ENCODE data around the gene CHD2.
"Not testable (repeated sequence)": the region's sequence is repeated elsewhere in the genome, so short reads cannot be mapped to it uniquely, and the experiment has no call there.

CHD2 gene

GRCh38 chr15:92906020-92906419 lies 5.9 kb downstream of the CHD2 start:
- DNase-seq (ENCODE audit: low read depth in 2 of 2) = no peak

DNA sequence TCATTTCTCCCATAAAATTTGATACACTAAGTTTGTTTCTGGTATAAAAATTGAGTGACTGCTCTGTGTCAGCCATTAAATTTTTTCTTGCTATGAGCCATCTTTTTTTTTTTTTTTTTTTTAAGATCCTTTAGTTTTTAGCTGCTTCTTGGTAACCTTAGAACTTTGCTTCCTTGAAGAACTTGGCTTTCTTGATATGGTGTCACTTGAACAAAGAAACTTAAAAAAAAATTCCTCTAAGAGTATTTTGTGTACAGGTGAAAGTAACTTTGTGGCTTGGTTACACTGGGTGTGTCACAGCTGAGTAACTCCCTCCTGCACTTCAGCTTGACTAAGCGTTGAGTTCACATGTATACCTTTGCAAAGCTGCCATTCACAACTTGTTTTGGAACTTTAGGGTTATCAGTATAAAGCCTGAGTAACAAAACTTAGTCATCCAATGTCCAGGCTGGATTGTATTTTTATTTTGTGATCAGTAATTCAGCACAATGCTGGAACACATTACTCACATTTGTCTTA lies 6.5 kb downstream of the CHD2 start:
- DNase-seq (ENCODE audit: low read depth in 2 of 2) = peak; percentile 34 to 49

DNA sequence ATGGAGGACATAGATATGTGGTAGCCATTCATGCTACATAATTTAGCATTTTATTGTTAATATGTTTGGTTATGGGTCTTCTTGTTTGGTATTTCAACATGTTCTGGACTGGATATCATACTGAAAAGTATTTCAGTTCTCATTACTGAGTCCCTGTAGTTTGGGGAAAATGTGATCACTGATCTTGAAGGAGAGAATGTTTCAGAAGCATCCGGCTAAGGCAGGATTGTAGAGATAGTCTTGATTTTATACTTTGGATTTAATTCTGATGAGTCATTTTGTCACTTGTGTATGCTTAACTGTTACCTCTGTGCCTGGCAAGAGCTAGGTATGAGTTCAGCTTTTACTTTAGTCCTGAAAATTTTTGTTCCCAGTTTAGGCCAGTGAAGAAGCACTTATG lies 7.1 kb downstream of the CHD2 start:
- no peak for DNase-seq (ENCODE audit: low read depth in 2 of 2)

- no peak for DNase-seq (ENCODE audit: low read depth in 2 of 2)
These were observed 8.0 kb downstream of the CHD2 start for GRCh38 chr15:92907896-92908712.

GRCh38 chr15:92908713-92909057 lies 8.6 kb downstream of the CHD2 start:
- DNase-seq (ENCODE audit: low read depth in 2 of 2) = no peak

GRCh38 chr15:92909136-92909781 lies 9.1 kb downstream of the CHD2 start:
- DNase-seq (ENCODE audit: low read depth in 2 of 2) = no peak

DNA sequence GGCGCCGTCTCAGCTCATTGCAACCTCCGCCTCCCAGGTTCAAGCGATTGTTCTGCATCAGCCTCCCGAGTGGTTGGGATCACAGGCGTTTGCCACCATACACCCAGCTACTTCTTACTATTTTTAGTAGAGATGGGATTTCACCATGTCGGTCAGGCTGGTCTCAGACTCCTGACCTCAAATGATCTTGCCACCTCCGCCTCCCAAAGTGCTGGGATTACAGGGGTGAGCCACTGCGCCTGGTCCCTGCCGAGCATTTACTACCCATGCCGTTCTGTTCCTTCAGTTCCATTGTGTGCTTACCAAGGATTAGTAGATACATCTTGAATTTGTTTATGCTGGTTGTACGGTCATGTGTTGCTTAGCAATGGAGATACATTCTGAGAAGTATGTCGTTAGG lies 10.3 kb downstream of the CHD2 start:
- DNase-seq (ENCODE audit: low read depth in 2 of 2) = no peak

DNA sequence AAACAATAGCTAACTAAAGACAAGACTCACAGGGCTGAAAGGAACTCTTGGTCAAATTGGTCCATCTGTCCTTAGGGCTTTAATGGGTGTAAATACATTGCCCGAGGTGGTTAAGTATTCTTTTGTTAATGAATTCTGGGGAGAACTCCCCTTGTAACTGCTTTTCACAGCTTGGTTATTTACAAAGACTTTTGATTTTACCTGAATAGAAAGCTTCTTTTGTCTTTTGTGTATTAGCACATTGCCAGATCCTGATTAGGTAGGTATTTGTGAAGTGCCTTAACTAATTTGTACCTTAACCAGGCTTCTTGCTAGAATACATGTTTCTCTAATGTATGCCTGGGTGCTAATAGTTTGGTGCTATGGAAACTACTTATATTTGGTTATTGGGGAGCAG lies 14.0 kb downstream of the CHD2 start:
- no peak for DNase-seq (ENCODE audit: low read depth in 2 of 2)

- no peak for DNase-seq (ENCODE audit: low read depth in 2 of 2)
These were observed 14.7 kb downstream of the CHD2 start for GRCh38 chr15:92914768-92915221.

DNA sequence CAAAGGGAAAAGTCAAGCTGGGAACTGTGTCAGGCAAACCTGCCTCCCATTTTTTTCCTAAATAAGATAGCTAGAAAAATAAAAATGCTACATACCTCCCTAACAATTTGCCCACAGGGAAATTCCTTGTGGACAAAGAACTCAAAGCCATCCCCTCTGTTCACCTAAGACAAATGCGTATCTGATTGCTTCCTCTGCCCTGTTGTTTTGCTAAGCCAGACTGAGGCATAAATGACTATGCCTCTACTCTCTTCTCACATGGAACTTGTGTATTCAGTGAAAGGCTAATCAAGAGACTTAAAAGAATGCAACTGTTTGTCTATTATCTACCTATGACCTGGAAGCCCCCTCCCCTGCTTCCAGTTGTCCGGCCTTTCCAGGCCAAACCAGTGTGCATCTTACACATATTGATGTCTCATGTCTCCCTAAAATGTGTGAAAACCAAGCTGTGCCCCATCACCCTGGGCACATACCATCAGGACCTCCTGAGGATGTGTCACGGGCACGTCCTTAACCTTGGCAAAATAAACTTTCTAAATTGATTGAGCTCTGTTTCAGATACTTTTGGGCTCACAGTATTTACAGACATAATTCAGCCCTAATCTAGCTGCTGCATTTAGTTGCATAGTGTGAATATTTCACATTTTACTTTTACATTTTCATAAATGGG lies 15.8 kb downstream of the CHD2 start:
- no peak for DNase-seq (ENCODE audit: low read depth in 2 of 2)

DNA sequence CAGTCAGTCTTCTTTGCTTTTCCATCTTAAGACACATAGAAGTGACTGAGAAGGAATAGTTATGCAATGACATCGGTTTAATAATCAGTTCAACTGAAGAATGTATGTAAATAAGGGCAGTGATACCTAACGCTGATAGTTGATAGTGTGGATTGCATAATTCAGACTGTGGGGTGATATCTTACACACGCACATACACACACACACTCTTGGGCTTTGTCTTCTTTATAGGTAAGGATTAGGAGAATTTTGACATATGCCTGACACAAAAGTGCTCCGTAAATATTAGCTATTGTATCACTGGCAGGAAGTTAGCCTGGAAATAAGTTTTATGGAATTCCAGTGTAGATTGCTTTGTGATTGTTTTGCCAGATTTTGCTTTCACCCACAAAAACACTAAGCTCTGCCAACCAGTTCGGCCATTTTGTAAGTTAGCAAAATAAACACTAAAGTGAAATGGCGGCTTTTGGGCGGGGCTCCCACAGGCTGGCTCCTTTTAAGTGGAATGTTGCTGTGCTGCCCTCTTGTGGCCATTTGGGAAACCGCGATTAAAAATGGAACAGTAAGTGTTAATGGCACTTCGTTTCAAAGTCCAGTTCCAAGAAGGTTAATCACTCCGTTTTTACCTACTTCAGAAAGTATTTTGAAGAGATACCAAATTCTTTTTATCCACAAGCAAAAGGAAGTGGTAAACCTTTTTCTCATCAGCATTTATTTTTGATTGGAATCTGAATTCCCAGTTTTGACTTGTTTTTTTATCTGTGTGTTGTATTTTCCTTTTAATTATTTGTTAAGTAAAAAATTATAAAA lies 17.7 kb downstream of the CHD2 start:
- peak; percentile 85 to 91 for DNase-seq (ENCODE audit: low read depth in 2 of 2)

GRCh38 chr15:92918881-92919280 lies 18.8 kb downstream of the CHD2 start:
- not testable (repeated sequence) for DNase-seq (ENCODE audit: low read depth in 2 of 2)

GRCh38 chr15:92920595-92921161 lies 20.6 kb downstream of the CHD2 start:
- no peak for DNase-seq (ENCODE audit: low read depth in 2 of 2)

DNA sequence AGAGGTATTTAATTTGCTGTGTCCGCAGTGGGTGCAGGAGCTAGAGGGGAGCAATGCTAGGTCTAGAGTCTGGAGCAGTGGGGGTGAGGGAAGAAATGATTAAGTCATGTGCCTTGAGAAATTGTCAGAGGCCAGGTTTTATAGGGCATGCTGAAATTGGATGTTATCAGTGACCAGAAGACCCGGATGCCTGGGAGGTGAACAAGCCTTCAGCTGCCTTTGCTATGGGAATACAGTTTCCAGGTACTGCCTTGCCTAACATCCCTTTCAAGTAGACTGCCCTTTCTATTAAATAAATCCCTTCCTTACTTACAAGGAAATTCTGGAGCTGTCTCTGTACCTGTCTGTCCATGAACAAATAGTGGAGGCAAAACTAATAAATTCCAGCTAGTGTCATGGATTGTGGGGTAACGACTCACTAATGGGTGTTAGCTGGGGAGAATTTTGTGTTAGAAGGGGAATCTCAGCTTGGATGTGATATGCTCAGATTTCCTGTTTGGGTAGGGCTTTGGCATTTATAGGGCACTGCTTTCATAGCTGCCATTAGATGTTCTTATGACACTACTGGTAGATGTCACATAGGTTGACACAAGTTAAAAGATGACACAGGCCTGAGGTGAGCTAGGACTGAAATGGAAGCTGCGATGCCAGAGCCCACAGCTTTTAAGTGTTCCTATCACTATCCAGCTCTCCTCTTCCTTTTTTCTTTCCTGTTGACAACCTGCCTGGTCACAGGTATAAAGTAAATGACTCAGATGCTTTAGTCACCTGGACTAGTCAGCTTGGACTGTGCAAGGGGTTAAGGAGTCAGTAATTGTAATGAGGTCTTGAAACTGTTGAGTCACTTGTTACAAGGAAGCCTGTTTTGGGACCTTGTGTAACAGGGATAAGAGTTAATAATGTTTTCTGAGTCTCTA lies 21.3 kb downstream of the CHD2 start:
- peak in 1 of 2 donors; percentile 14 for DNase-seq (ENCODE audit: low read depth in 2 of 2)

DNA sequence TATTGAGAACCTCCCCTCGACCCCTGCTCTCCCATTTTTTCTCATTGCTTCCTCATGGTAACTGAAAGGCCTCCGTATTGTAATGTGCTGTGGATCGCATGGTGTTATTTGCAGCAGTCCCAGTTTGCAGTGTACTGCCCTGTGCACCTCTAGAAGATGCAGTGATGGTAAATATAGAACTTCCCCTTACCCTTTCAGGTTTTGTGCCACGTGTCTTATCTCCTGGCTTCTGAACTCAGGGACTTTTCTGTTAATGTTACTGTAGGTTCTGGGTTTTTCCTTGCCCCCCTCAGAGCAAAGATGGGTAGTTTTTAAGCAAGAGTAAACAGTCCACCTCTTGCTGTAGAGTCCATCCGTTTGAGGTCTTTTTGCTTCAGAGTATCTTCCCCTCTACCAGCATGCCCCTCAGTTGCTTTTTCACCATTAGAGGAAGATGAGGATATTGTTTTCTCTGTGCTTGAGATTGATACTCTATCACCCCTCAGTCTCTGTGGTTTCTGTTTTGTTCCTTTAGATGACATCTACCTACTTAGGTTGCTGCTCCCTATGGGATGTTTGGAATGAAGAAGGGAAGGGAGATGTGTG lies 22.4 kb downstream of the CHD2 start:
- no peak for DNase-seq (ENCODE audit: low read depth in 2 of 2)

GRCh38 chr15:92924216-92924615 lies 24.1 kb downstream of the CHD2 start:
- no peak for DNase-seq (ENCODE audit: low read depth in 2 of 2)

DNA sequence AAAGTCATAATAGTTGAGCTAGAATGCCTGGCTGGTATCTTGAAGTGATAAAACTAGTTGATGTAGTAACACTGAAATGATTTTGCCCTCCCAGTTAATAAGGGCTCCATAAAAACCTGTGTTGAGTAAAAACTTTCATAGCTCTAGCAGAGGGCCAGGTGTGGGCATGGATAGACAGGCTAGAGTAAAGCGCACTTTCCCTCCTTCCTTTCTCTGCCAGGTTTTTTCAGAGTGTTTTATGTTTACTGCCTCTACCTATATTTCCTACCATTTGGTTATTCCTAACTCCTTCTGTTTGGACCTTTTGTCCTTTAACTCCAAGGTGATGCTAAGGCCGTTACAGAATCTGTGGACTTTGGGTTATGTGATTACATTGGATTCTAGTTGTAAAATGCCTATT lies 25.3 kb downstream of the CHD2 start:
- no peak for DNase-seq (ENCODE audit: low read depth in 2 of 2)

GRCh38 chr15:92928225-92928750 lies 28.2 kb downstream of the CHD2 start:
- no peak for DNase-seq (ENCODE audit: low read depth in 2 of 2)

- no peak for DNase-seq (ENCODE audit: low read depth in 2 of 2)
These were observed 28.9 kb downstream of the CHD2 start for GRCh38 chr15:92929002-92929401.

Measured in stimulated activated CD4-positive, alpha-beta T cell treated with anti-CD3 and anti-CD28 coated beads, Interleukin-15, amount 100 ng/mL, for 48 hours (primary cell).